DND-41 (cell line): ENCODE data around the gene SFXN2.

ENCODE experiments used
- ATAC-seq: fragments of 200-7000 bp; cut with Tn5 transposase; 3 replicates; pipeline ENCODE4 v1.9.1; 2021; ENCODE audit warnings: low read depth; ENCODE audit not compliant: insufficient read depth
- DNase-seq: peaks from one replicate; pipeline ENCODE4 v3.0.0-alpha.2; 2020
- H2AFZ ChIP-seq: 2 replicates; pipeline ENCODE4 v1.6.0; 2012; ENCODE audit warnings: low read depth, low read length
- H3K27ac ChIP-seq: 2 replicates; pipeline ENCODE4 v1.5.1; 2012; ENCODE audit warnings: low read length, inconsistent platforms
- H3K27me3 ChIP-seq: fragments of 200-600 bp; sonication (generic); 2 replicates; pipeline ENCODE4 v1.6.0; 2012; ENCODE audit warnings: low read length, mild to moderate bottlenecking, inconsistent platforms; ENCODE audit not compliant: insufficient read depth, poor library complexity
- H3K36me3 ChIP-seq: 2 replicates; pipeline ENCODE4 v1.5.1; 2012; ENCODE audit warnings: low read length, inconsistent platforms; ENCODE audit not compliant: insufficient read depth
- H3K4me1 ChIP-seq: 2 replicates; pipeline ENCODE4 v1.5.1; 2012; ENCODE audit warnings: mild to moderate bottlenecking, low read length; ENCODE audit not compliant: insufficient read depth
- H3K4me2 ChIP-seq: 2 replicates; pipeline ENCODE4 v1.6.0; 2012; ENCODE audit warnings: mild to moderate bottlenecking, moderate library complexity, low read length, inconsistent platforms; ENCODE audit not compliant: insufficient read depth
- H3K4me3 ChIP-seq, 2 experiments: fragments of 200-600 bp in 1 of 2; shearing (Covaris generic) in 1 of 2; 2 replicates each; pipeline ENCODE4 v1.5.1; 2012 to 2016; ENCODE audit warnings: inconsistent platforms in 2 of 2, low read length in 2 of 2, mild to moderate bottlenecking in 2 of 2, low read depth in 1 of 2, moderate library complexity in 1 of 2
- H3K79me2 ChIP-seq: 2 replicates; pipeline ENCODE4 v1.6.0; 2012; ENCODE audit warnings: low read length, inconsistent platforms; ENCODE audit not compliant: insufficient read depth
- H3K9ac ChIP-seq: 2 replicates; pipeline ENCODE4 v1.6.0; 2012; ENCODE audit warnings: low read depth, mild to moderate bottlenecking, inconsistent platforms, low read length, moderate library complexity
- H3K9me3 ChIP-seq: 2 replicates; pipeline ENCODE4 v1.5.1; 2012; ENCODE audit warnings: low read length, moderate library complexity, mild to moderate bottlenecking, inconsistent platforms; ENCODE audit not compliant: insufficient read depth, severe bottlenecking
- H4K20me1 ChIP-seq: 2 replicates; pipeline ENCODE4 v1.6.0; 2012; ENCODE audit warnings: low read length; ENCODE audit not compliant: insufficient read depth
- CTCF ChIP-seq: IDR thresholded peaks from 2 replicates; pipeline ENCODE4 v1.5.1; 2012; ENCODE audit warnings: borderline replicate concordance, low read length, moderate library complexity, mild to moderate bottlenecking; ENCODE audit not compliant: poor library complexity, severe bottlenecking; ENCODE audit errors: extremely low read depth
- EZH2 ChIP-seq: IDR thresholded peaks from 3 replicates; pipeline ENCODE4 v1.6.1; 2012; ENCODE audit warnings: borderline replicate concordance, low read depth, mild to moderate bottlenecking, moderate library complexity, low read length, inconsistent platforms; ENCODE audit not compliant: severe bottlenecking

The SFXN2 gene

GRCh38 chr10:102702742-102703141 lies 11.7 kb upstream of the SFXN2 start:
- Histone ChIP-seq H3K4me3 (no peak overlapping the region), H3K27me3 (no peaks in the 10 kb centered on the region), H3K36me3 (peaks cover 12% of the 10 kb centered on the region), H3K9ac (no peak overlapping the region), H3K4me2 (no peak overlapping the region), H4K20me1 (no peaks in the 10 kb centered on the region), H3K27ac (no peak overlapping the region), H2AFZ (no peak overlapping the region), H3K79me2 (peaks cover 2% of the 10 kb centered on the region; the same call in 1 of the 2 replicates), H3K4me1 (no peaks in the 10 kb centered on the region), H3K9me3 (no peaks in the 10 kb centered on the region)
- DNase-seq (no peak), ATAC-seq (no peak)
- no peak for TF ChIP-seq CTCF
- no peak for TF ChIP-seq EZH2

- Histone ChIP-seq H3K4me3 (no peak overlapping the region), H3K27me3 (no peaks in the 10 kb centered on the region), H2AFZ (no peak overlapping the region), H3K9ac (no peak overlapping the region), H3K4me2 (no peak overlapping the region), H4K20me1 (no peaks in the 10 kb centered on the region), H3K9me3 (no peaks in the 10 kb centered on the region), H3K27ac (no peak overlapping the region), H3K79me2 (peaks cover 5% of the 10 kb centered on the region), H3K36me3 (no peaks in the 10 kb centered on the region), H3K4me1 (no peaks in the 10 kb centered on the region)
- TF ChIP-seq CTCF, result no peak
- TF ChIP-seq EZH2, result no peak
- DNase-seq (no peak), ATAC-seq (no peak)
Measured at GRCh38 chr10:102704915-102705314, 9.5 kb upstream of the SFXN2 start.

- Histone ChIP-seq H3K79me2 (peaks cover 5% of the 10 kb centered on the region), H3K4me1 (no peaks in the 10 kb centered on the region), H2AFZ (no peak overlapping the region), H3K27me3 (no peaks in the 10 kb centered on the region), H4K20me1 (no peaks in the 10 kb centered on the region), H3K36me3 (no peaks in the 10 kb centered on the region), H3K9me3 (no peaks in the 10 kb centered on the region), H3K9ac (no peak overlapping the region), H3K27ac (no peak overlapping the region), H3K4me3 (no peak overlapping the region), H3K4me2 (no peak overlapping the region)
- TF ChIP-seq CTCF (no peak), EZH2 (no peak)
- DNase-seq (no peak), ATAC-seq (no peak)
Measured at GRCh38 chr10:102705531-102705930, 8.9 kb upstream of the SFXN2 start.

GRCh38 chr10:102710609-102711008 lies 3.8 kb upstream of the SFXN2 start:
- Histone ChIP-seq H3K4me2 (no peak overlapping the region), H3K9me3 (no peaks in the 10 kb centered on the region), H3K4me3 (no peak overlapping the region), H4K20me1 (peaks cover 4% of the 10 kb centered on the region; the same call in 1 of the 2 replicates), H3K27me3 (no peaks in the 10 kb centered on the region), H3K9ac (no peak overlapping the region), H2AFZ (no peak overlapping the region), H3K4me1 (peaks cover 18% of the 10 kb centered on the region), H3K27ac (no peak overlapping the region), H3K36me3 (no peaks in the 10 kb centered on the region; the same call in 1 of the 2 replicates), H3K79me2 (peaks cover 18% of the 10 kb centered on the region)
- no peak for TF ChIP-seq EZH2
- TF ChIP-seq CTCF, result no peak
- ATAC-seq (no peak), DNase-seq (no peak)
